ENCODE measurements around the gene TXNDC9. TPM values are rescaled to one million over a fixed set of nuclear protein-coding genes. Genes with fewer than 3 reads are reported as not detected.
"Not testable (repeated sequence)": the region's sequence is repeated elsewhere in the genome, so short reads cannot be mapped to it uniquely, and the experiment has no call there.

Gene TXNDC9
- total and polyA plus RNA-seq, 8 donors = 10.7 to 73.2 (median 27.0) TPM

DNA sequence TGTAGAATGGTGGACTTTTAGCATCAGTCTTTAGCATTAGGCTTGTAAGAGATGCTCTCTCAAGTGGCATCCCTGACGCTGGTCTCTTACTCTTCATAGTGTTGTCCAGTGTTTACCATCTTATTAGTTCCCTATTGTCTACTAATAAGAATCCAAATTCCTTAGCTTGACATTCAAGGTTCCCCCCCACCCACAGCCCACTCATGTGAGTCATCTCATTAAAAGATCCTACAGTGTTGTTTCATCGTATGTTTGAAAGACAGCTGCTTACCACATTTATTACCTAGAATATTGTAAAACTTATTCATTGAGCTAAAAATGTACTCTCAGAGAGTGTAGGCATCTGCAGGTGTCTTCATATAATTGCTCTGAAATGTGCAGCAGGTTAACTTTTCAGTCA is 29.5 kb upstream of the TXNDC9 start:
- H3K4me1 ChIP-seq = no peaks in the 10 kb centered on the region
- TF ChIP-seq, protein P1, sequence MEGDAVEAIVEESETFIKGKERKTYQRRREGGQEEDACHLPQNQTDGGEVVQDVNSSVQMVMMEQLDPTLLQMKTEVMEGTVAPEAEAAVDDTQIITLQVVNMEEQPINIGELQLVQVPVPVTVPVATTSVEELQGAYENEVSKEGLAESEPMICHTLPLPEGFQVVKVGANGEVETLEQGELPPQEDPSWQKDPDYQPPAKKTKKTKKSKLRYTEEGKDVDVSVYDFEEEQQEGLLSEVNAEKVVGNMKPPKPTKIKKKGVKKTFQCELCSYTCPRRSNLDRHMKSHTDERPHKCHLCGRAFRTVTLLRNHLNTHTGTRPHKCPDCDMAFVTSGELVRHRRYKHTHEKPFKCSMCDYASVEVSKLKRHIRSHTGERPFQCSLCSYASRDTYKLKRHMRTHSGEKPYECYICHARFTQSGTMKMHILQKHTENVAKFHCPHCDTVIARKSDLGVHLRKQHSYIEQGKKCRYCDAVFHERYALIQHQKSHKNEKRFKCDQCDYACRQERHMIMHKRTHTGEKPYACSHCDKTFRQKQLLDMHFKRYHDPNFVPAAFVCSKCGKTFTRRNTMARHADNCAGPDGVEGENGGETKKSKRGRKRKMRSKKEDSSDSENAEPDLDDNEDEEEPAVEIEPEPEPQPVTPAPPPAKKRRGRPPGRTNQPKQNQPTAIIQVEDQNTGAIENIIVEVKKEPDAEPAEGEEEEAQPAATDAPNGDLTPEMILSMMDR (IDR thresholded peaks at IDR 0.05) = no peak
- no peak for TF ChIP-seq POLR2AphosphoS5 (IDR thresholded peaks at IDR 0.05)
- TF ChIP-seq EP300 (IDR thresholded peaks at IDR 0.05) = no peak
- no peak for TF ChIP-seq POLR2A (IDR thresholded peaks at IDR 0.05)
- H3K4me3 ChIP-seq = no peak overlapping the region
- intact Hi-C loops (cut with DNase I; ENCODE audit: low total_unique reads) = no loop called here
- no peak overlapping the region for H3K27ac ChIP-seq
- H3K27me3 ChIP-seq = no peaks in the 10 kb centered on the region
- no peak for DNase-seq
- H3K9me3 ChIP-seq = no peaks in the 10 kb centered on the region
- 37 to 91% (median 73%) methylated on average over 2 of the region's 2 CpGs for WGBS, 5 donors
- H3K36me3 ChIP-seq = peaks cover 56 to 99% (median 97%) of the 10 kb centered on the region in 4 donors

GRCh38 chr2:99356853-99357252 is 20.7 kb upstream of the TXNDC9 start:
- H3K27ac ChIP-seq = no peak overlapping the region
- H3K4me1 ChIP-seq = peaks cover 12 to 26% (median 17%) of the 10 kb centered on the region in 4 donors
- H3K9me3 ChIP-seq = no peaks in the 10 kb centered on the region
- peaks cover 5 to 17% (median 13%) of the 10 kb centered on the region in 4 donors for H3K36me3 ChIP-seq
- intact Hi-C loops (cut with DNase I; ENCODE audit: low total_unique reads) = no loop called here
- no peak overlapping the region for H3K4me3 ChIP-seq
- TF ChIP-seq POLR2A (IDR thresholded peaks at IDR 0.05) (no peak), EP300 (IDR thresholded peaks at IDR 0.05) (no peak), POLR2AphosphoS5 (IDR thresholded peaks at IDR 0.05) (no peak)
- TF ChIP-seq, protein P1 (IDR thresholded peaks at IDR 0.05) = no peak
- no peaks in the 10 kb centered on the region for H3K27me3 ChIP-seq
- DNase-seq = no peak

GRCh38 chr2:99354825-99355224 is 18.7 kb upstream of the TXNDC9 start:
- H3K36me3 ChIP-seq; DNase-seq; H3K27ac ChIP-seq; H3K9me3 ChIP-seq; intact Hi-C loops (cut with DNase I; ENCODE audit: low total_unique reads); H3K4me3 ChIP-seq; H3K27me3 ChIP-seq: not testable (repeated sequence)
- H3K4me1 ChIP-seq = peaks cover 12 to 31% (median 20%) of the 10 kb centered on the region in 4 donors
- WGBS, 5 donors = 95 to 98% (median 97%) methylated on average over 8 of the region's 8 CpGs

DNA sequence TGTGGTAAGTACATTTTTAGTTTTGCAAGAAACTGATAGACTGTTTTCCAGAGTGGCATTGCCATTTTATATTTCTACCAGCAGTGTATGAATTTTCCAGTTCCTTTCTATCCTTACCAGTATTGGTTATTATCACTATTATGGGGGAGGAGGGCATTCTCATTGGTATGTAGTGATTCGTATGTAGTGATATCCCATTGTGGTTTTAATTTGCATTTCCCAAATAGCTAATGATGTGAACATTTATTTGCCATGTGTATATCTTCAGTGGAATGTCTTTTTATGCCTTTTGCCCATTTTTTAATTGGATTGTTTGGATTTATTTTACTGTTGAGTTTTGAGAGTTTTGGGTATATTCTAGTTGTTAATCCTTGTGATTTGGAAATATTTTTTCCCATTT is 17.9 kb upstream of the TXNDC9 start:
- TF ChIP-seq POLR2AphosphoS5 (IDR thresholded peaks at IDR 0.05) = no peak
- no peak for TF ChIP-seq EP300 (IDR thresholded peaks at IDR 0.05)
- no peak for TF ChIP-seq POLR2A (IDR thresholded peaks at IDR 0.05)
- TF ChIP-seq, protein P1 (IDR thresholded peaks at IDR 0.05) = no peak
- Histone ChIP-seq H3K4me3 (no peak overlapping the region), H3K9me3 (no peaks in the 10 kb centered on the region), H3K27ac (no peak overlapping the region), H3K27me3 (no peaks in the 10 kb centered on the region), H3K4me1 (peaks cover 12 to 37% (median 24%) of the 10 kb centered on the region in 4 donors), H3K36me3 (no peaks in the 10 kb centered on the region)
- DNase-seq = no peak
- intact Hi-C loops (cut with DNase I; ENCODE audit: low total_unique reads) = no loop called here
- 78 to 92% (median 86%) methylated on average over 1 of the region's 1 CpG for WGBS, 5 donors

DNA sequence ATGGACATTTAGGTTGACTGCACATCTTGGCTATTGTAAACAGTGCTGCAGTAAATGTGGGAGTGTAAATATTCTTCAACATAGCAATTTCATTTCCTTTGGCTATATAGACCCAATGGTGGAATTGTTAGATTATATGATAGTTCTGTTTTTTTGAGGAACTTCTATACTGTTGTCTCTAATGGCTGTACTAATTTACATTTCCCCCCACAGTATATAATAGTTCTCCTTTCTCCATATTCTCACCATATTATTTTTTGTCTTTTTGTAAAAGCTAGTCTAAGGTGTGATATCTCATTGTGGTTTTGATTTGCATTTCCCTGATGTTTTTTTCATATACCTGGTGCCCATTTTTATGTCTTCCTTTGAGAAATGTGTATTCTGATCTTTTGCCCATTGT is 14.1 kb upstream of the TXNDC9 start:
- no peak overlapping the region for H3K4me3 ChIP-seq
- TF ChIP-seq EP300 (IDR thresholded peaks at IDR 0.05) = no peak
- TF ChIP-seq POLR2A (IDR thresholded peaks at IDR 0.05) = no peak
- TF ChIP-seq, protein P1 (IDR thresholded peaks at IDR 0.05) = no peak
- TF ChIP-seq POLR2AphosphoS5 (IDR thresholded peaks at IDR 0.05) = no peak
- no peak for DNase-seq
- H3K27me3 ChIP-seq = no peaks in the 10 kb centered on the region
- H3K36me3 ChIP-seq = no peaks in the 10 kb centered on the region
- intact Hi-C loops (cut with DNase I; ENCODE audit: low total_unique reads) = no loop called here
- no peak overlapping the region for H3K27ac ChIP-seq
- no peaks in the 10 kb centered on the region for H3K9me3 ChIP-seq
- peaks cover 0 to 37% (median 9%) of the 10 kb centered on the region in 4 donors for H3K4me1 ChIP-seq
